Uterus (tissue), 4 donors: ENCODE measurements around the gene RB1. TPM values are rescaled to one million over a fixed set of nuclear protein-coding genes. Genes with fewer than 3 reads are reported as not detected.
A peak's percentile ranks its signal among the peaks of the same experiment; 100 is the strongest.

ENCODE experiments used
- DNase-seq, 2 donors: peaks; one replicate each; pipeline ENCODE4 v3.0.0-alpha.2; 2019 to 2020
- H3K27ac ChIP-seq, 2 donors: fragments of 200-600 bp; sonication (generic); 1 replicate in 1 of 2; 2 replicates in 1 of 2; pipeline ENCODE4 v1.5.1; 2016 to 2018
- H3K27me3 ChIP-seq, 2 donors: fragments of 200-600 bp; sonication (generic); one replicate each; pipeline ENCODE4 v1.5.1; 2018 to 2019; ENCODE audit warnings: control low read depth in 1 of 2
- H3K36me3 ChIP-seq, 2 donors: fragments of 200-600 bp; sonication (generic); one replicate each; pipeline ENCODE4 v1.5.1; 2019; ENCODE audit warnings: control low read depth in 1 of 2
- H3K4me1 ChIP-seq, 2 donors: fragments of 200-600 bp; sonication (generic); one replicate each; pipeline ENCODE4 v1.5.1; 2018 to 2019; ENCODE audit warnings: control low read depth in 1 of 2
- H3K4me3 ChIP-seq, 2 donors: fragments of 200-600 bp; sonication (generic); 1 replicate in 1 of 2; 2 replicates in 1 of 2; pipeline ENCODE4 v1.5.1; 2018 to 2019; ENCODE audit warnings: mild to moderate bottlenecking in 1 of 2
- H3K9me3 ChIP-seq, 2 donors: fragments of 200-600 bp; sonication (generic); one replicate each; pipeline ENCODE4 v1.5.1; 2019; ENCODE audit warnings: control low read depth in 1 of 2
- CTCF ChIP-seq, 4 experiments: fragments of 200-600 bp in 2 of 4; fragments of 450-650 bp in 2 of 4; sonication (generic) in 2 of 4; IDR thresholded peaks; one replicate each; pipeline ENCODE4 v1.5.1; 2016 to 2019; ENCODE audit warnings: antibody characterized with exemption in 4 of 4, mild to moderate bottlenecking in 2 of 4, moderate library complexity in 1 of 4
- POLR2A ChIP-seq, 2 donors: fragments of 450-650 bp; IDR thresholded peaks; one replicate each; pipeline ENCODE4 v1.6.1; 2016; ENCODE audit warnings: antibody characterized with exemption in 2 of 2, mild to moderate bottlenecking in 1 of 2, moderate library complexity in 1 of 2
- intact Hi-C: fragments of 100-400 bp; cut with DNase I; formaldehyde crosslinking; loops from one replicate; pipeline ENCODE4 v1.15.1; 2023; ENCODE audit warnings: low total_unique reads
- total RNA-seq, 4 donors: library from RNA; depleted of rRNA in 3 of 4; stranded (reverse); fragments of >200 nt in 3 of 4; gene quantifications; one replicate each; pipeline versions ENCODE4 v1.1.0 to v1.2.4, GENCODE V29; 2014 to 2023
- donor health status: DM: yes; HTN: yes; CAD: no.

Gene RB1
- total RNA-seq, 4 donors from 2014 or later: 27.4 to 58.1 (median 33.9) TPM

GRCh38 chr13:48514793-48515192 lies 211.2 kb downstream of the RB1 start:
- DNase-seq: no peak
- Histone ChIP-seq H3K4me3 (no peak overlapping the region), H3K36me3 (no peaks in the 10 kb centered on the region), H3K27ac (no peak overlapping the region), H3K27me3 (no peaks in the 10 kb centered on the region), H3K9me3 (no peaks in the 10 kb centered on the region), H3K4me1 (no peaks in the 10 kb centered on the region)
- TF ChIP-seq POLR2A (IDR thresholded peaks at IDR 0.05) (no peak), CTCF (IDR thresholded peaks at IDR 0.05) (no peak)
- intact Hi-C loops: no loop called here

GRCh38 chr13:48515732-48516131 lies 212.2 kb downstream of the RB1 start:
- DNase-seq: no peak
- Histone ChIP-seq H3K4me3 (no peak overlapping the region), H3K9me3 (no peaks in the 10 kb centered on the region), H3K27ac (no peak overlapping the region), H3K27me3 (no peaks in the 10 kb centered on the region), H3K4me1 (no peaks in the 10 kb centered on the region), H3K36me3 (no peaks in the 10 kb centered on the region)
- TF ChIP-seq POLR2A (IDR thresholded peaks at IDR 0.05): no peak
- TF ChIP-seq CTCF (IDR thresholded peaks at IDR 0.05): no peak
- intact Hi-C loops: no loop called here

- Histone ChIP-seq H3K4me1 (no peaks in the 10 kb centered on the region), H3K36me3 (no peaks in the 10 kb centered on the region), H3K27me3 (no peaks in the 10 kb centered on the region), H3K9me3 (no peaks in the 10 kb centered on the region), H3K4me3 (no peak overlapping the region), H3K27ac (no peak overlapping the region)
- TF ChIP-seq CTCF (IDR thresholded peaks at IDR 0.05) (no peak), POLR2A (IDR thresholded peaks at IDR 0.05) (no peak)
- no peak for DNase-seq
- intact Hi-C loops: no loop called here
Measured at GRCh38 chr13:48518083-48518482, 214.5 kb downstream of the RB1 start.

- no peak overlapping the region for H3K27ac ChIP-seq
- TF ChIP-seq CTCF (IDR thresholded peaks at IDR 0.05) (no peak), POLR2A (IDR thresholded peaks at IDR 0.05) (no peak)
- intact Hi-C loops: no loop called here
Measured at GRCh38 chr13:48526286-48526685, 222.7 kb downstream of the RB1 start.

GRCh38 chr13:48527955-48528354 lies 224.4 kb downstream of the RB1 start:
- peaks cover 0 to 4% of the 10 kb centered on the region in 2 donors for H3K4me1 ChIP-seq
- H3K27ac ChIP-seq: peak overlapping the region in 1 of 2 donors; percentile 32
- no peak for TF ChIP-seq POLR2A (IDR thresholded peaks at IDR 0.05)
- TF ChIP-seq CTCF (IDR thresholded peaks at IDR 0.05): no peak
- H3K27me3 ChIP-seq: no peaks in the 10 kb centered on the region
- intact Hi-C loops: no loop called here
- H3K9me3 ChIP-seq: no peaks in the 10 kb centered on the region
- no peak for DNase-seq
- H3K4me3 ChIP-seq: no peak overlapping the region
- H3K36me3 ChIP-seq: no peaks in the 10 kb centered on the region

More at GRCh38 chr13:48526286-48526685, 222.7 kb downstream of the RB1 start:
- H3K36me3 ChIP-seq: no peaks in the 10 kb centered on the region
- DNase-seq: no peak
- H3K4me1 ChIP-seq: peaks cover 0 to 2% of the 10 kb centered on the region in 2 donors
- H3K4me3 ChIP-seq: no peak overlapping the region
- H3K9me3 ChIP-seq: no peaks in the 10 kb centered on the region
- no peaks in the 10 kb centered on the region for H3K27me3 ChIP-seq
